WI38 (cell line): ENCODE measurements around the gene CHP2.
"Not testable (repeated sequence)": the region's sequence is repeated elsewhere in the genome, so short reads cannot be mapped to it uniquely, and the experiment has no call there.

ENCODE experiments used
- H3K4me3 ChIP-seq: 2 replicates; pipeline ENCODE4 v1.5.1; 2011; ENCODE audit warnings: low read depth, mild to moderate bottlenecking, control low read depth, low read length
- TF ChIP-seq, protein P1 (sequence below): IDR thresholded peaks from 2 replicates; pipeline ENCODE4 v1.5.1; 2012; ENCODE audit warnings: low read depth, mild to moderate bottlenecking, control low read depth, low read length

The CHP2 gene

GRCh38 chr16:23712976-23713375 is 41.9 kb upstream of the CHP2 start, which contains the start of gene ERN2:
Gene ERN2, minus strand, starts transcription at chr16:23713222. Its CDS starts 35 bp downstream, at chr16:23713187.
- TF ChIP-seq, protein P1, sequence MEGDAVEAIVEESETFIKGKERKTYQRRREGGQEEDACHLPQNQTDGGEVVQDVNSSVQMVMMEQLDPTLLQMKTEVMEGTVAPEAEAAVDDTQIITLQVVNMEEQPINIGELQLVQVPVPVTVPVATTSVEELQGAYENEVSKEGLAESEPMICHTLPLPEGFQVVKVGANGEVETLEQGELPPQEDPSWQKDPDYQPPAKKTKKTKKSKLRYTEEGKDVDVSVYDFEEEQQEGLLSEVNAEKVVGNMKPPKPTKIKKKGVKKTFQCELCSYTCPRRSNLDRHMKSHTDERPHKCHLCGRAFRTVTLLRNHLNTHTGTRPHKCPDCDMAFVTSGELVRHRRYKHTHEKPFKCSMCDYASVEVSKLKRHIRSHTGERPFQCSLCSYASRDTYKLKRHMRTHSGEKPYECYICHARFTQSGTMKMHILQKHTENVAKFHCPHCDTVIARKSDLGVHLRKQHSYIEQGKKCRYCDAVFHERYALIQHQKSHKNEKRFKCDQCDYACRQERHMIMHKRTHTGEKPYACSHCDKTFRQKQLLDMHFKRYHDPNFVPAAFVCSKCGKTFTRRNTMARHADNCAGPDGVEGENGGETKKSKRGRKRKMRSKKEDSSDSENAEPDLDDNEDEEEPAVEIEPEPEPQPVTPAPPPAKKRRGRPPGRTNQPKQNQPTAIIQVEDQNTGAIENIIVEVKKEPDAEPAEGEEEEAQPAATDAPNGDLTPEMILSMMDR: no peak
- H3K4me3 ChIP-seq: no peak within 1 kb of the TSS

GRCh38 chr16:23716484-23716883 is 38.3 kb upstream of the CHP2 start:
- H3K4me3 ChIP-seq: no peak overlapping the region
- TF ChIP-seq, protein P1: no peak

DNA sequence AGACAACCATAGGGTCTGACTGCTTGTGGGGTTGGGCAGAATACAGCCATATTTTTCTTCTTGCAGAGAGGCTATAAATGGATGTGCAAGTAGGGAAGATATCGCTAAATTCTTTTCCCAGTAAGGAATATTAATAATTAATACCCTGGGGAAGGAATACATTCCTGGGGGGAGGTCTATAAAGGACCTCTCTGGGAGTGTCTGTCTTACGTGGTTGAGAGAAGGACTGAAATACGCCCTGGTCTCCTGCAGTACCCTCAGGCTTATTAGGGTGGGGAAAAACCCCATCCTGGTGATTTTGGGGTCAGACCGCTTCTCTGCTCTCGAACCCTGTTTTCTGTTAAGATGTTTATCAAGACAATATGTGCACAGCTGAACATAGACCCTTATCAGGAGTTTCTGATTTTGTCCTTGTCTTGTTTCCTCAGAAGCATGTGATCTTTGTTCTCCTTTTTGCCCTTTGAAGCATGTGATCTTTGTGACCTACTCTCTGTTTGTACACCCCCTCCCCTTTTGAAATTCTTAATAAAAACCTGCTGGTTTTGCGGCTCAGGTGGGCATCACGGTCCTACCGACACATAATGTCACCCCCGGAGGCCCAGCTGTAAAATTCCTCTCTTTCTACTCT is 32.1 kb upstream of the CHP2 start:
- not testable (repeated sequence) for H3K4me3 ChIP-seq

- TF ChIP-seq, protein P1: no peak
- no peak overlapping the region for H3K4me3 ChIP-seq
Observed at GRCh38 chr16:23724096-23724784, 30.6 kb upstream of the CHP2 start.

GRCh38 chr16:23724785-23725131 is 30.1 kb upstream of the CHP2 start:
- TF ChIP-seq, protein P1: no peak

GRCh38 chr16:23726710-23727109 is 28.1 kb upstream of the CHP2 start:
- no peak overlapping the region for H3K4me3 ChIP-seq
- TF ChIP-seq, protein P1: no peak

More at GRCh38 chr16:23724785-23725131, 30.1 kb upstream of the CHP2 start:
- no peak overlapping the region for H3K4me3 ChIP-seq

- TF ChIP-seq, protein P1: no peak; the same call in 1 of the 2 replicates
- H3K4me3 ChIP-seq: no peak overlapping the region
Observed at GRCh38 chr16:23728112-23728477, 26.7 kb upstream of the CHP2 start.
